ENCODE measurements around the gene PIK3CA. TPM values are rescaled to one million over a fixed set of nuclear protein-coding genes. Genes with fewer than 3 reads are reported as not detected.

Gene PIK3CA
- total and polyA plus RNA-seq, 2 donors (not counting 3 experiments of a cell fraction or from before 2014, with no cell fraction given): 4.2 to 25.8 TPM

- DNase-seq (ENCODE audit: low read depth, low spot score) (no peak), FAIRE-seq (no peak)
- H3K36me3 ChIP-seq (ENCODE audit: control insufficient read depth in 2 of 2, extremely low read depth in 1 of 2, insufficient read depth in 2 of 2, low read length in 2 of 2): no peaks in the 10 kb centered on the region
- no peak overlapping the region for H3K27ac ChIP-seq (ENCODE audit: insufficient read depth, low read depth, low read length)
- no peaks in the 10 kb centered on the region for H4K20me1 ChIP-seq (replicated peaks; ENCODE audit: control insufficient read depth, extremely low read depth, insufficient read depth, low read length)
- no peak for TF ChIP-seq POLR2A (IDR thresholded peaks at IDR 0.05; ENCODE audit: low read depth, low read length)
- TF ChIP-seq EZH2 (IDR thresholded peaks at IDR 0.05; ENCODE audit: borderline replicate concordance, low read depth, low read length, severe bottlenecking): no peak
- no peak for TF ChIP-seq POLR2AphosphoS5 (IDR thresholded peaks at IDR 0.05; ENCODE audit: insufficient read depth, low read depth, low read length)
- no peak for TF ChIP-seq MAX (IDR thresholded peaks at IDR 0.05; ENCODE audit: insufficient read depth, insufficient read length)
- TF ChIP-seq FOS (IDR thresholded peaks at IDR 0.05; ENCODE audit: borderline replicate concordance, insufficient read depth, low read length): no peak
- no peak for TF ChIP-seq MYC (IDR thresholded peaks at IDR 0.05; ENCODE audit: low read depth, low read length)
- TF ChIP-seq CTCF (IDR thresholded peaks at IDR 0.05; ENCODE audit: extremely low read depth in 1 of 2, insufficient read depth in 1 of 2, low read depth in 1 of 2, low read length in 2 of 2): no peak
- TF ChIP-seq JUN (IDR thresholded peaks at IDR 0.05; ENCODE audit: borderline replicate concordance, insufficient read depth, insufficient read length, low read depth): no peak
- TF ChIP-seq GATA2 (IDR thresholded peaks at IDR 0.05; ENCODE audit: insufficient read depth, insufficient read length, low read depth, low read length): no peak
- ChIA-PET CTCF (no interaction called here), POLR2A (interaction anchor here (0.6 to 0.7 kb wide), 2 partner anchors 32 to 134 kb away, joined by 3 to 5 read pairs; no protein-coding TSS in a partner anchor)
- H3K9me3 ChIP-seq (replicated peaks; ENCODE audit: control insufficient read depth, insufficient read depth, low read length): no peaks in the 10 kb centered on the region
- no peak overlapping the region for H2AFZ ChIP-seq (ENCODE audit: low read depth, low read length)
- H3K9ac ChIP-seq (replicated peaks; ENCODE audit: extremely low read depth, insufficient read depth, low read length): no peak overlapping the region
- H3K27me3 ChIP-seq (ENCODE audit: control insufficient read depth in 2 of 2, insufficient read depth in 2 of 2, low read length in 2 of 2): peaks cover 3 to 4% of the 10 kb centered on the region in 2 experiments
- dilution Hi-C loops (cut with MboI; ENCODE audit: extremely low pct_ligation_motif_present, low sequenced_read_pairs) (no loop called here), intact Hi-C loops (cut with micrococcal nuclease) (no loop called here)
- no peaks in the 10 kb centered on the region for H3K9me1 ChIP-seq (replicated peaks; ENCODE audit: control insufficient read depth, extremely low read depth, insufficient read depth, low read length)
- no peak overlapping the region for H3K4me2 ChIP-seq (ENCODE audit: insufficient read depth, low read length)
- peaks cover 2% of the 10 kb centered on the region for H3K4me1 ChIP-seq (ENCODE audit: control insufficient read depth, extremely low read depth, insufficient read depth, low read length)
- no TSS peak for BruUV-seq (replicated peaks)
- H3K4me3 ChIP-seq (replicated peaks in 1 of 3; ENCODE audit: insufficient read depth in 1 of 3, low read depth in 1 of 3, low read length in 3 of 3): no peak overlapping the region
- H3K79me2 ChIP-seq (ENCODE audit: control insufficient read depth, insufficient read depth, low read length): no peaks in the 10 kb centered on the region
These were observed 6.3 kb upstream of the PIK3CA start for GRCh38 chr3:179141890-179142289.

Measured in endothelial cell of umbilical vein (primary cell).